Superior temporal gyrus (tissue), 1 donor: Measurements from ENCODE around the gene MDK.

Experiments
- DNase-seq: peaks from one replicate; pipeline ENCODE4 v3.0.0-alpha.2; 2016; ENCODE audit errors: extremely low spot score

The MDK gene, protein sequence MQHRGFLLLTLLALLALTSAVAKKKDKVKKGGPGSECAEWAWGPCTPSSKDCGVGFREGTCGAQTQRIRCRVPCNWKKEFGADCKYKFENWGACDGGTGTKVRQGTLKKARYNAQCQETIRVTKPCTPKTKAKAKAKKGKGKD

GRCh38 chr11:46381048-46381818, at the start of gene MDK:
MDK (plus strand) TSS chr11:46381669; CDS start chr11:46382058, 389 bp downstream.
- no peak for DNase-seq

- no peak for DNase-seq
Observed at GRCh38 chr11:46332093-46332567, 49.3 kb upstream of the MDK start.

DNA sequence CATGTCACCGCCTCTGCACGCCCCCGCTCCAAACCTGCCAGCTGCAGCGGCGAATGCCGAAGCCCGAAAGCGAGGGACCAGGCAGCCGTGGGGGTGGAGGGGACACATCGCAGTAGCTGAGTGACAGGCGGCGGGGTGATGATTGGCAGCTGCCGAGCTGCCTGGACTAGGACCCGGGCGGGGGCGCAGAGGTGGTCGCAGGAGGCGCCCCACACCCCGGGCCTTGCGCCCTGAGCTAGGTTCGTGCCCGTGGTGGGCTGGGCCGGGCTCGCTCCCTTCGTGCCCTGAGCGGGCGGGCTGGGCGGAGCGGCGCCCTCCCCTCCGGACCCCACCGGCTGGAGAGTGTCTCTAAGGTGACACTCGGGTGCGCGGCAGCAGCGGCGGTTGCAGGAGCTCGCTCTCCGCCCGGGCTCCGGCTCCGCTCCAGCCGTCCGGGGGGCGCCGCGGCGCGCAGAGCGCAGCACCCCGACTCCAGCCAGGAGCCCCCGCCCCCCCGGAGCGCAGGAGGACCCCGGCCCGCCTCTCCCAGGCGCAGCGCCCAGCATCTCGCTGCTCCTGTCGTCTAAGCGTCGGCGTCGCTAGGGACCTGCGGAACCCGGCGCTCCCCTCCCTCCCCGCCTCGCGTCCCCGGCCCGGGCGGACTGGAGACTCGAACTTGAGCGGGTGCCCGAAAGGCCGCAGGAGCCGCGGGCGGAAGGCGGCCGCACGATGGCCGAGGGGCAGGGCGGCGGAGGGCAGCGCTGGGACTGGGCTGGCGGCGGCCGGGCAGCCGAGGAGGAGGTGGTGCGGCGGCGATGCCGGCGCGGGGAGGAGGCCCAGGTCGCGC, 48.7 kb upstream of the MDK start:
- no peak for DNase-seq

GRCh38 chr11:46333394-46333947, 48.0 kb upstream of the MDK start:
- no peak for DNase-seq

DNA sequence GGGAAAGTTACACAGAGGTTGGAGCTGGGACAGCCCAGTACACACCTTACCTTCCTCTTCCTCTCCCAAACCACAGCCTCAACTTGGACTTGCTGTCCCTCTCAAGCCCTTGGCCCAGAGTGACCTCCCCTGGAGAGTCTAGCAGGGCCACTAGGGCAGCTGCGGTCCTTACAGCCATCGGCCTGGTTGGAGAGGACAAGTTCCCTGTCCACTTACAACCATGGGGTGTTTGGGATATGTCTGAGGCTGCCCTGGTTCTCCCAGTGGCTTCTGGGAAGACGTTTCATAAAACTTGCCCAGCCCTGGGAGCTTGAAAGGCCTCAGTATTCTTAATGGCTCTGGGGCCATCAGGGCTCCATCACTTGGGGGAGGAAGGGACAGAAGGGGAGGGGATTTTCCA, 47.3 kb upstream of the MDK start:
- DNase-seq: no peak

- no peak for DNase-seq
Observed at GRCh38 chr11:46335271-46335670, 46.2 kb upstream of the MDK start.

DNA sequence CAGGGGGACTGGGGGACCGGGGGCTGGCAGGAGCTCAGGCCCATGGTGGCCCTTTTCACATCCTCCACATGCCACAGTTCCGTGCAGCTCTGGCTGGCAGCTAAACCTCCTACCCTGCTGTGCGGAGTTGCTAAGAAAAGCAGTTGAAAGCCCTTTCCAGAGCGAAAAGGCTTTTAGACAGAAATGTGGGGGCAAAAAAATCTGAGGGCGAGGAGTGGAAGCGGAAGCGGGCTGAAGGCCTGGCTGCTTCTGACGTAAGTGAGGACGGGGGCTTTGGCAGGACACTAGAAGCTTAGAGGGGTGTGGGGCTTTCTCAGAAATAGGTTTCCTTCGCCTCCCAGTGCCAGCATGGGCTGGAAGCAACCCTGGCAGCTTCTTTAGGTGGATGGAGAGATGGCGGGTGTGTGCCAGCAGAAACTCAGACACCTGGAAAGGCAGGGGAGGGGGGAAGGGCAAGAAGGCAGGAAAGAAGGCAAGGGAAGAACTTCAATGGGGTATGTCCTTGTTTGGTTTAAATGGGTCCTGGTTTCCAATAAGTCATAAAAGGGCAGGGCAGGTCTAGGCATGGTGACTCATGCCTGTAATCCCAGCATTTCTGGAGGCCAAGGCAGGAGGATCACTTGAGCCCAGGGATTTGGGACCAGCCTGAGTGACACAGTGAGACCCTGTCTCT, 45.4 kb upstream of the MDK start:
- no peak for DNase-seq

GRCh38 chr11:46336563-46337180, 44.8 kb upstream of the MDK start:
- no peak for DNase-seq

GRCh38 chr11:46337626-46338345, 43.7 kb upstream of the MDK start:
- no peak for DNase-seq

GRCh38 chr11:46338636-46338987, 42.9 kb upstream of the MDK start:
- no peak for DNase-seq

DNA sequence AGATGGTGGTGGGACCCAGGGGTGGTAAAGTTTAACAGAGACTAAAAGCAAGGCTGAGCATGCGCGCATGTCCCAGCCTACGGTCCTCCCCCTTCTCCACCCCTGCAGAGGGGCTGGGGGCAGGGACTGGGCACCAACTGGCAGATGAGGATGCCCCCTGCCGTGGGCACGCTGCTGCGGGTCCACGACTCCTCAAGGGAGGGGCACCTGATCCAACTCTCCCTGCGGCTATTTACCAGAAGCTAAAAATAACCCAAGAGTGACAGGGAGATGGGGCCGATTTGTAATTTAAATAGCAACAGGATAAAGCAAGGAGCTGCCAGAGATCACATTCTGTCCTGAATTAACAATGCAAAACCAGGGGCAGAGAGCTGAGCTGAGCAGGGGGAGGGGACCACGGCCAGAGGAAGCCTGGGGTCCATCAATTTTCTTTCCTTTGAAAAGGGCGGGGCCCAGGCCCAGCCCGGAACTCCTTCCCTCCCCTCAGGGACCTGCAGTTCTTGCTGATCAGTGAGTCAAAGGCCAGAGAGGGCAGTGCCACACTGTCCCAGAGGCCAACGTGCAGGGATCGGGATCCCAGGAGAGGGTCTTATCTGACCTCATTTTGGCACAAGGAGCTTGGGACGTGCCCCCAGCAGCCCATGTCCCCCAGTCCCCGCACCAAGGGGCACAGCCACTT, 42.3 kb upstream of the MDK start:
- no peak for DNase-seq

DNA sequence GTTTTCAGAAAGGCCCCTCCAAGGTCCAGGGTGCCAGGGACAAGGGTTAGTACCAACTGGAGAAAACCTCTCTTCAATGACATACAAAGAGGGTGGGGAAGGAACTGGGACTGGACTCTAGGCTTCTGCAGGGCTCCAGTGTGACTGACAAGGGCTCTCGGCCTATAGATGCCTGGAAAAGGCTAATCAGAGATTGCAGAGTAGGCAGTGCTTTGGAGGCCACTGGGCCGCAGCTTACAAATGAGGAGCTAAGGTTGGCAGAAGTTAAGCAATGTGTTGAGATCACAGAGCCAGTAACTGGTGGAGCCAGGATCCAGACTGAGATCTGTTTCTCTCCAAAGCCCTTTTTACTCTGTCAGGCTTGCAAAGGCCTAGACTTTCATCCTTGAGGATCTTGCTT, 41.7 kb upstream of the MDK start:
- no peak for DNase-seq

DNA sequence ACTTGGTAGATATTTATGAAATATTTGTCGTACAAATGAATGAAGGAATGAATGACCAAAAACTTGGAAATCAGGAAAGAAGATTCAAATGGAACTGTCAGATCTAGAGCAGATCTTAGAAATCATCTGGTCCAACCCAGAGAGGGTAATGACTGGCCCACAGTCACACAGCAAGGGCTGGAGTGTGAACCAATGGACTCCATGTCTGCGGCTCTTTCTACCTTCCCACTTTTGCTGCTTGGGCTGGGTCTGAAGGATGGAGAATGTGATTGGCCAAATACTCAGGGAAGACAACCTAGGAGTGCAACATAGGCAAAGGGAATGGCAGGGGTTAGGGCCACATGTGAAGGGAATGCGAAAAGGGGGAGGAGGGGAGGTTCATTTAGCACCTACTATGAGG, 40.0 kb upstream of the MDK start:
- no peak for DNase-seq

GRCh38 chr11:46342239-46342638, 39.2 kb upstream of the MDK start:
- no peak for DNase-seq

- DNase-seq: peak; percentile 9
Observed at GRCh38 chr11:46343520-46343919, 37.9 kb upstream of the MDK start.

- DNase-seq: peak; percentile 4
Observed at GRCh38 chr11:46345131-46345597, 36.3 kb upstream of the MDK start.

GRCh38 chr11:46345881-46346484, 35.5 kb upstream of the MDK start:
- DNase-seq: no peak

DNA sequence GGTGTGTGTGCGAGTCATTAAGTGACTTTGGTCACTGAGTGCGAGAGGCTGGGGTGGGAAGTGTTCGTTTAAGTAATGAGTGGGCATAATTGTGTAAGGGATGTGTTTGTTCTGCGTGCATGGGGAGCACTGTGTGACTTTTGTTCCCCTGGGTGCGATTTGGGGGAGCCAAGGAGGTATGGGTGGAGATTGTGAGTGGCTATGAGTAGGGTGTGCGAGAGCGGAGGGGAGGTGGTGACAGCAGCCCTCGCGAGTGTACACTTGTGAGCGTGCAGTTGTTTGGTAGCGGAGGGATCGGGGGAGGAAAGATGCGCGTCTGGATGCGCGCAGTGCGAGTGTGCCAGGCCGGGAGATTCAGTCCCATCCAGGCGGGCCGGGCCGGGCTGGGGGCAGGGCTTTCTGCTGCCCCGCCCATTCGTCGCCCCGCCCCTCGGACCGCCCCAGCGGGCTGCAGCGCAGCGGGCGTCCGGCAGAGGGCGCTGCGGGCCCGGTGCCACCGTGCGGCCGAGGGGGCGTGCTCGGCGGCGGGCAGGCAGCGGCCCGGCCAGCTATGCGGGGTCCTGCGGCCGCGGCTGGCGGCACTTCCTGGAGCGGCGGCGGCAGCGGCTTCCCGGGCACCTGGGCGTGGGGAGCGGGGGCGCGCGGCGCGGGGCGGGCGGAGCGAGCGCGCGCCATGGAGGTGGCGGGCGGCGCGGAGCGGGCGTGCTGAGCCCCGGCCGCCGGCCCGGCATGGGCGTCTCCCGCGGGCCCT, 34.4 kb upstream of the MDK start, which contains the start of gene DGKZ:
DGKZ (plus strand) TSS at position 578 of the 751 bp plus-strand sequence. CDS start 197 bp downstream, outside the sequence.
- peak; percentile 85 for DNase-seq
